ENCODE data around the gene CCDC148. TPM values are rescaled to one million over a fixed set of nuclear protein-coding genes. Genes with fewer than 3 reads are reported as not detected.
"Not testable (repeated sequence)": the region's sequence is repeated elsewhere in the genome, so short reads cannot be mapped to it uniquely, and the experiment has no call there.

The CCDC148 gene
- total and polyA plus RNA-seq, 3 donors from 2014 or later: 2.3 to 5.7 (median 5.0) TPM

- Histone ChIP-seq H3K27me3 (no peaks in the 10 kb centered on the region), H3K9me3 (no peaks in the 10 kb centered on the region), H3K4me1 (no peaks in the 10 kb centered on the region), H3K4me3 (no peak overlapping the region), H3K27ac (no peak overlapping the region), H3K36me3 (ENCODE audit: low read depth, missing control alignments) (no peaks in the 10 kb centered on the region)
- no peak for DNase-seq
- intact Hi-C loops (cut with DNase I; ENCODE audit: low total_unique reads): no loop called here
- TF ChIP-seq CTCF (IDR thresholded peaks at IDR 0.05) (no peak), POLR2A (IDR thresholded peaks at IDR 0.05) (no peak)
Measured at GRCh38 chr2:158228943-158229508, 227.5 kb downstream of the CCDC148 start.

GRCh38 chr2:158223066-158223465 is 233.5 kb downstream of the CCDC148 start:
- H3K4me3 ChIP-seq; DNase-seq; intact Hi-C loops (cut with DNase I; ENCODE audit: low total_unique reads); H3K36me3 ChIP-seq (ENCODE audit: low read depth, missing control alignments); H3K4me1 ChIP-seq; H3K27ac ChIP-seq; H3K9me3 ChIP-seq; H3K27me3 ChIP-seq: not testable (repeated sequence)
- WGBS, 2 donors: 91 to 95% methylated on average over 8 of the region's 8 CpGs

- no peak for DNase-seq
- intact Hi-C loops (cut with DNase I; ENCODE audit: low total_unique reads): no loop called here
- Histone ChIP-seq H3K27ac (no peak overlapping the region), H3K4me1 (no peaks in the 10 kb centered on the region), H3K4me3 (no peak overlapping the region), H3K27me3 (no peaks in the 10 kb centered on the region), H3K36me3 (ENCODE audit: low read depth, missing control alignments) (no peaks in the 10 kb centered on the region), H3K9me3 (no peaks in the 10 kb centered on the region)
- no peak for TF ChIP-seq CTCF (IDR thresholded peaks at IDR 0.05)
- TF ChIP-seq POLR2A (IDR thresholded peaks at IDR 0.05): no peak
- 82 to 93% methylated on average over 4 of the region's 4 CpGs for WGBS, 2 donors
Measured at GRCh38 chr2:158221063-158222020, 235.2 kb downstream of the CCDC148 start.

GRCh38 chr2:158217593-158217992 is 239.0 kb downstream of the CCDC148 start:
- no peaks in the 10 kb centered on the region for H3K9me3 ChIP-seq

More at GRCh38 chr2:158217593-158217992, 239.0 kb downstream of the CCDC148 start:
- TF ChIP-seq POLR2A (IDR thresholded peaks at IDR 0.05) (no peak), CTCF (IDR thresholded peaks at IDR 0.05) (no peak)
- Histone ChIP-seq H3K4me3 (no peak overlapping the region), H3K27me3 (no peaks in the 10 kb centered on the region), H3K4me1 (no peaks in the 10 kb centered on the region), H3K36me3 (ENCODE audit: low read depth, missing control alignments) (no peaks in the 10 kb centered on the region), H3K27ac (no peak overlapping the region)
- WGBS, 2 donors: 73 to 81% methylated on average over 8 of the region's 8 CpGs
- intact Hi-C loops (cut with DNase I; ENCODE audit: low total_unique reads): no loop called here
- DNase-seq: no peak

All from testis (tissue), 3 donors.